ENCODE data around the gene DUSP11. TPM values are rescaled to one million over a fixed set of nuclear protein-coding genes. Genes with fewer than 3 reads are reported as not detected.

Gene DUSP11
- total and polyA plus RNA-seq, 9 of the 15 experiments (the other 6 are each of a cell fraction or from before 2014, with no cell fraction given), result 20.7 to 79.8 (median 29.3) TPM

DNA sequence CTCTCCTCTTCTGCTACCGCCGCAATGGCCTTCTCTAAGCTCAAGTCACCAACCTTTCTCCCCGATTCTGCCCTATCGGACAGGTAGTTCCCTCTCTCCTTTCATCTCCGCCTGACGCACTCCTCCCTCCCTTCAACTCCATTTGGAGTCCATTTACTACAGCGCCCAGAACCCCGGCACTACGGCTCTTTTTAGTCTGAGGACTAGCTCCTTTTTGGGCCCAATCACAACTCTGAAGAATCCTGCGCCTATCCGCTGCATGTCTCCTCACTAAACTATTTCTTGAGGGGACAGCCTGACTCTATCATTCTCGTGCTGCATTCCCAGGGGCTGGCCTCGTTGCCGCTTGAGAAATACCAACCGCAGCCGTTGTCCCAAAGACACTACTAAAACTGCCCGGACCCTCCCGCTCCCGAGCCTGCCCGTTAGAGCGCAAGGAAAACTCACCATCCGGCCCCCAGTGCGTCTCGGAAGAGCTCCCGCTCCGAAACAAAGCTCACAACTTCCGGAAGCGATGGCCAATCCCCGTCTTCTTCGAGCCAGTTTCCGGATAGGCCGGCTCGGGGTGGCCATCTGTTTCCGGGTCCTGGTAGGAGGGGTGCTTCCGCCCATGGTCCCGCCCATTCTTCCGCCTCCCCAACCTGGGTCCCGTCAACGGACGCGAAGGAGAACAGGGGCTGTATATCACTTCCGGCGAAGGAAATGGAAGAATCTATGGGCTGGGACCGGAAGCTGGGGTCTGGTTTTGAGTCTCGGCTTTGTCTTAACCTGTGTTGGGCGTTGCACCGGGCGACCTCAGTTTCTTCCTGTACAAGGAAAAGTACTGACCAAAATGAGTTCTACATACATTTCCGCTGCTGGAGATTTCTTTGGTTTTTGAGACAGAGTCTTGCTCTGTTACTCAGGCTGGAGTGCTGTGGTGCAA is 42.8 kb downstream of the DUSP11 start, which contains the start of gene TPRKB (continued):
- peak; percentile 61 for TF ChIP-seq L3MBTL2 (IDR thresholded peaks at IDR 0.05)
- peak; percentile 34 for TF ChIP-seq TAF7 (tag; IDR thresholded peaks at IDR 0.05)
- TF ChIP-seq RCOR1 (IDR thresholded peaks at IDR 0.05; ENCODE audit: borderline replicate concordance in 1 of 2, low read depth in 2 of 2, low read length in 2 of 2), result no peak
- no peak for TF ChIP-seq TFAM (CRISPR knock-in tag; conservative IDR thresholded peaks at IDR 0.05)
- TF ChIP-seq, protein P1, sequence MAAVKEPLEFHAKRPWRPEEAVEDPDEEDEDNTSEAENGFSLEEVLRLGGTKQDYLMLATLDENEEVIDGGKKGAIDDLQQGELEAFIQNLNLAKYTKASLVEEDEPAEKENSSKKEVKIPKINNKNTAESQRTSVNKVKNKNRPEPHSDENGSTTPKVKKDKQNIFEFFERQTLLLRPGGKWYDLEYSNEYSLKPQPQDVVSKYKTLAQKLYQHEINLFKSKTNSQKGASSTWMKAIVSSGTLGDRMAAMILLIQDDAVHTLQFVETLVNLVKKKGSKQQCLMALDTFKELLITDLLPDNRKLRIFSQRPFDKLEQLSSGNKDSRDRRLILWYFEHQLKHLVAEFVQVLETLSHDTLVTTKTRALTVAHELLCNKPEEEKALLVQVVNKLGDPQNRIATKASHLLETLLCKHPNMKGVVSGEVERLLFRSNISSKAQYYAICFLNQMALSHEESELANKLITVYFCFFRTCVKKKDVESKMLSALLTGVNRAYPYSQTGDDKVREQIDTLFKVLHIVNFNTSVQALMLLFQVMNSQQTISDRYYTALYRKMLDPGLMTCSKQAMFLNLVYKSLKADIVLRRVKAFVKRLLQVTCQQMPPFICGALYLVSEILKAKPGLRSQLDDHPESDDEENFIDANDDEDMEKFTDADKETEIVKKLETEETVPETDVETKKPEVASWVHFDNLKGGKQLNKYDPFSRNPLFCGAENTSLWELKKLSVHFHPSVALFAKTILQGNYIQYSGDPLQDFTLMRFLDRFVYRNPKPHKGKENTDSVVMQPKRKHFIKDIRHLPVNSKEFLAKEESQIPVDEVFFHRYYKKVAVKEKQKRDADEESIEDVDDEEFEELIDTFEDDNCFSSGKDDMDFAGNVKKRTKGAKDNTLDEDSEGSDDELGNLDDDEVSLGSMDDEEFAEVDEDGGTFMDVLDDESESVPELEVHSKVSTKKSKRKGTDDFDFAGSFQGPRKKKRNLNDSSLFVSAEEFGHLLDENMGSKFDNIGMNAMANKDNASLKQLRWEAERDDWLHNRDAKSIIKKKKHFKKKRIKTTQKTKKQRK (IDR thresholded peaks at IDR 0.05; ENCODE audit: borderline replicate concordance, low read depth, low read length), result no peak
- TF ChIP-seq HDAC3 (IDR thresholded peaks at IDR 0.05; ENCODE audit: borderline replicate concordance, partially characterized antibody), result no peak
- TF ChIP-seq TCF3 (CRISPR knock-in tag; IDR thresholded peaks at IDR 0.05), result no peak
- no peak for TF ChIP-seq CSDE1 (IDR thresholded peaks at IDR 0.05)
- TF ChIP-seq KLF13 (tag; IDR thresholded peaks at IDR 0.05; ENCODE audit: borderline replicate concordance, low read depth), result peak; percentile 15; the same call in 1 of the 2 replicates
- TF ChIP-seq TAL1 (IDR thresholded peaks at IDR 0.05), result peak; percentile 50
- peak; percentile 97 for TF ChIP-seq ETV1 (tag; conservative IDR thresholded peaks at IDR 0.05; ENCODE audit: low read depth)
- no peak for TF ChIP-seq MCM5 (IDR thresholded peaks at IDR 0.05; ENCODE audit: low read depth)
- TF ChIP-seq PURB (CRISPR knock-in tag; IDR thresholded peaks at IDR 0.05; ENCODE audit: low read depth), result no peak
- TF ChIP-seq, protein P2, sequence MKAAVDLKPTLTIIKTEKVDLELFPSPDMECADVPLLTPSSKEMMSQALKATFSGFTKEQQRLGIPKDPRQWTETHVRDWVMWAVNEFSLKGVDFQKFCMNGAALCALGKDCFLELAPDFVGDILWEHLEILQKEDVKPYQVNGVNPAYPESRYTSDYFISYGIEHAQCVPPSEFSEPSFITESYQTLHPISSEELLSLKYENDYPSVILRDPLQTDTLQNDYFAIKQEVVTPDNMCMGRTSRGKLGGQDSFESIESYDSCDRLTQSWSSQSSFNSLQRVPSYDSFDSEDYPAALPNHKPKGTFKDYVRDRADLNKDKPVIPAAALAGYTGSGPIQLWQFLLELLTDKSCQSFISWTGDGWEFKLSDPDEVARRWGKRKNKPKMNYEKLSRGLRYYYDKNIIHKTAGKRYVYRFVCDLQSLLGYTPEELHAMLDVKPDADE (conservative IDR thresholded peaks at IDR 0.05; ENCODE audit: control insufficient read depth, low read depth, low read length), result peak; percentile 96
- peak; percentile 77 to 82 for TF ChIP-seq FOXK2 (conservative IDR thresholded peaks at IDR 0.05 in 1 of 2, IDR thresholded peaks at IDR 0.05 in 1 of 2; ENCODE audit: low read depth in 2 of 2)
- TF ChIP-seq, protein P3, sequence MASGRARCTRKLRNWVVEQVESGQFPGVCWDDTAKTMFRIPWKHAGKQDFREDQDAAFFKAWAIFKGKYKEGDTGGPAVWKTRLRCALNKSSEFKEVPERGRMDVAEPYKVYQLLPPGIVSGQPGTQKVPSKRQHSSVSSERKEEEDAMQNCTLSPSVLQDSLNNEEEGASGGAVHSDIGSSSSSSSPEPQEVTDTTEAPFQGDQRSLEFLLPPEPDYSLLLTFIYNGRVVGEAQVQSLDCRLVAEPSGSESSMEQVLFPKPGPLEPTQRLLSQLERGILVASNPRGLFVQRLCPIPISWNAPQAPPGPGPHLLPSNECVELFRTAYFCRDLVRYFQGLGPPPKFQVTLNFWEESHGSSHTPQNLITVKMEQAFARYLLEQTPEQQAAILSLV (tag; IDR thresholded peaks at IDR 0.05), result no peak
- peak; percentile 47; the same call in 1 of the 2 replicates for TF ChIP-seq KAT8 (IDR thresholded peaks at IDR 0.05; ENCODE audit: low read depth)
- TF ChIP-seq MAFG (tag; conservative IDR thresholded peaks at IDR 0.05), result no peak
- 0 out of 2 replicates have a peak, but pooled peaks have one; percentile 67 for TF ChIP-seq ZBED1 (IDR thresholded peaks at IDR 0.05)
- TF ChIP-seq GABPB1 (CRISPR knock-in tag; IDR thresholded peaks at IDR 0.05), result peak; percentile 96
- TF ChIP-seq ZNF830 (CRISPR knock-in tag; IDR thresholded peaks at IDR 0.05), result no peak; the same call in 1 of the 2 replicates
